ENCODE measurements around the gene ECI1.

DNA sequence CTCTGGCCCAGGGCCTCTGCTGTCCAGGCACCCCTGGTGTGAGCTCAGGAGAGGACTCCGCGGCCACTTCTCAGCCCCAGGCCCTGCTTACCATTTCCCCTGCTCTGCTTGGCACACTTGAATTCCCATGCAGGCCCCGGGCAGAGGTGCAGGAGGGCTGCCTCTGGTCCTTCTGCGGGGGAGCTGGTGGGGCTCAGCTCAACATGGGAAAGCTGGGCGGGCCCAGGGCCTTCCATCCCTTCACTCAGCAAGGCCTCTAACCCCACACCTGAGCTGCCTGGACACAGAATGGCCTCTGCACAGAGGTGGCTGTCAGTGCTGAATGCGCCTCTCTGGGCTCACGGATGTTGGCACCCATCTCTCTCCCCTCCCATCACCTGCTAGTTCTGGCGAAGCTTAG, 29.1 kb upstream of the ECI1 start:
- TF ChIP-seq, protein P1, sequence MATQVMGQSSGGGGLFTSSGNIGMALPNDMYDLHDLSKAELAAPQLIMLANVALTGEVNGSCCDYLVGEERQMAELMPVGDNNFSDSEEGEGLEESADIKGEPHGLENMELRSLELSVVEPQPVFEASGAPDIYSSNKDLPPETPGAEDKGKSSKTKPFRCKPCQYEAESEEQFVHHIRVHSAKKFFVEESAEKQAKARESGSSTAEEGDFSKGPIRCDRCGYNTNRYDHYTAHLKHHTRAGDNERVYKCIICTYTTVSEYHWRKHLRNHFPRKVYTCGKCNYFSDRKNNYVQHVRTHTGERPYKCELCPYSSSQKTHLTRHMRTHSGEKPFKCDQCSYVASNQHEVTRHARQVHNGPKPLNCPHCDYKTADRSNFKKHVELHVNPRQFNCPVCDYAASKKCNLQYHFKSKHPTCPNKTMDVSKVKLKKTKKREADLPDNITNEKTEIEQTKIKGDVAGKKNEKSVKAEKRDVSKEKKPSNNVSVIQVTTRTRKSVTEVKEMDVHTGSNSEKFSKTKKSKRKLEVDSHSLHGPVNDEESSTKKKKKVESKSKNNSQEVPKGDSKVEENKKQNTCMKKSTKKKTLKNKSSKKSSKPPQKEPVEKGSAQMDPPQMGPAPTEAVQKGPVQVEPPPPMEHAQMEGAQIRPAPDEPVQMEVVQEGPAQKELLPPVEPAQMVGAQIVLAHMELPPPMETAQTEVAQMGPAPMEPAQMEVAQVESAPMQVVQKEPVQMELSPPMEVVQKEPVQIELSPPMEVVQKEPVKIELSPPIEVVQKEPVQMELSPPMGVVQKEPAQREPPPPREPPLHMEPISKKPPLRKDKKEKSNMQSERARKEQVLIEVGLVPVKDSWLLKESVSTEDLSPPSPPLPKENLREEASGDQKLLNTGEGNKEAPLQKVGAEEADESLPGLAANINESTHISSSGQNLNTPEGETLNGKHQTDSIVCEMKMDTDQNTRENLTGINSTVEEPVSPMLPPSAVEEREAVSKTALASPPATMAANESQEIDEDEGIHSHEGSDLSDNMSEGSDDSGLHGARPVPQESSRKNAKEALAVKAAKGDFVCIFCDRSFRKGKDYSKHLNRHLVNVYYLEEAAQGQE (IDR thresholded peaks at IDR 0.05; ENCODE audit: insufficient read depth in 1 of 2, low read depth in 2 of 2, low read length in 2 of 2), result no peak
- TF ChIP-seq SIN3A (IDR thresholded peaks at IDR 0.05; ENCODE audit: borderline replicate concordance, insufficient read depth, low read length), result no peak
- TF ChIP-seq POLR2AphosphoS5 (IDR thresholded peaks at IDR 0.05; ENCODE audit: low read depth, low read length), result no peak
